Activated B cell treated with CpG ODN at 0.5 μM for 24 hours (primary cell): ENCODE measurements around the gene LCN15. TPM values are rescaled to one million over a fixed set of nuclear protein-coding genes. Genes with fewer than 3 reads are reported as not detected.

Experiments
- ATAC-seq: fragments of 200-7000 bp; cut with Tn5 transposase; one replicate; pipeline ENCODE4 v1.10.0; 2021; ENCODE audit warnings: low read depth, mild to moderate bottlenecking, moderate library complexity
- CTCF ChIA-PET: fragments of 350-600 bp; sonication (Branson Sonifier 250); formaldehyde crosslinking; loops from one replicate; lab custom pipeline; 2021; ENCODE audit warnings: antibody characterized with exemption; lab: Charles Lee
- POLR2A ChIA-PET: fragments of 350-600 bp; sonication (Branson Sonifier 250); formaldehyde crosslinking; loops from one replicate; lab custom pipeline; 2021; ENCODE audit warnings: antibody characterized with exemption; lab: Charles Lee
- DNase-seq: peaks from one replicate; pipeline ENCODE4 v3.0.0; 2022
- H3K27ac Mint-ChIP-seq: one replicate; pipeline ENCODE4 v1.8.0; 2020; ENCODE audit warnings: mixed read lengths
- H3K27me3 Mint-ChIP-seq: one replicate; pipeline ENCODE4 v1.8.0; 2021; ENCODE audit warnings: mixed read lengths
- H3K36me3 Mint-ChIP-seq: one replicate; pipeline ENCODE4 v1.8.0; 2021; ENCODE audit warnings: low read depth, mixed read lengths
- H3K4me1 Mint-ChIP-seq: one replicate; pipeline ENCODE4 v1.8.0; 2021; ENCODE audit warnings: mixed read lengths
- H3K4me3 Mint-ChIP-seq: one replicate; pipeline ENCODE4 v1.8.0; 2020; ENCODE audit warnings: mild to moderate bottlenecking, mixed read lengths
- H3K9me3 Mint-ChIP-seq: one replicate; pipeline ENCODE4 v1.8.0; 2020; ENCODE audit warnings: mixed read lengths
- CTCF ChIP-seq: fragments of 200-600 bp; IDR thresholded peaks from one replicate; pipeline ENCODE4 v1.8.0; 2022; ENCODE audit warnings: antibody characterized with exemption, mild to moderate bottlenecking
- intact Hi-C: fragments of 100-400 bp; cut with micrococcal nuclease; formaldehyde crosslinking; loops from one replicate; pipeline ENCODE4 v1.15.1; 2024
- total RNA-seq: library from RNA; stranded (reverse); gene quantifications from 2 replicates; pipeline ENCODE4 v1.2.3, GENCODE V29; 2022

LCN15 gene
- total RNA-seq, 1 donor from 2014 or later, result not detected

- peak overlapping the region; percentile 65 for H3K27ac Mint-ChIP-seq
Observed at GRCh38 chr9:136754059-136754572, 10.2 kb downstream of the LCN15 start.

GRCh38 chr9:136753371-136754058, 10.8 kb downstream of the LCN15 start:
- POLR2A ChIA-PET, result interaction anchor here (0.5 kb wide), 1 partner anchor 51 kb away, joined by 10 read pairs; no protein-coding TSS in a partner anchor
- peaks cover 64% of the 10 kb centered on the region for H3K4me1 Mint-ChIP-seq
- ATAC-seq (no peak), DNase-seq (no peak)
- H3K9me3 Mint-ChIP-seq, result peaks cover 12% of the 10 kb centered on the region
- H3K27ac Mint-ChIP-seq, result no peak overlapping the region
- no peak overlapping the region for H3K4me3 Mint-ChIP-seq
- H3K27me3 Mint-ChIP-seq, result no peaks in the 10 kb centered on the region
- H3K36me3 Mint-ChIP-seq, result peaks cover 10% of the 10 kb centered on the region
- intact Hi-C loops, result no loop called here
- CTCF ChIA-PET, result no interaction called here
- no peak for TF ChIP-seq CTCF

More at GRCh38 chr9:136754059-136754572, 10.2 kb downstream of the LCN15 start:
- no peak for TF ChIP-seq CTCF
- Mint-ChIP-seq H3K27me3 (no peaks in the 10 kb centered on the region), H3K4me3 (no peak overlapping the region), H3K9me3 (peaks cover 12% of the 10 kb centered on the region), H3K36me3 (peaks cover 10% of the 10 kb centered on the region), H3K4me1 (peaks cover 64% of the 10 kb centered on the region)
- POLR2A ChIA-PET, result interaction anchor here (0.6 to 1.8 kb wide), 3 partner anchors 12 to 66 kb away, joined by 4 to 10 read pairs (median 8); no protein-coding TSS in a partner anchor
- intact Hi-C loops, result no loop called here
- DNase-seq (no peak), ATAC-seq (no peak)
- CTCF ChIA-PET, result no interaction called here

GRCh38 chr9:136751814-136752213, 12.5 kb downstream of the LCN15 start:
- intact Hi-C loops, result no loop called here
- DNase-seq, result no peak
- Mint-ChIP-seq H3K4me3 (no peak overlapping the region), H3K36me3 (peaks cover 10% of the 10 kb centered on the region), H3K4me1 (peaks cover 58% of the 10 kb centered on the region), H3K27me3 (no peaks in the 10 kb centered on the region), H3K27ac (peak overlapping the region; percentile 32), H3K9me3 (peaks cover 12% of the 10 kb centered on the region)
- ATAC-seq, result no peak
- ChIA-PET CTCF (no interaction called here), POLR2A (interaction anchor here (2.8 to 7.6 kb wide), 2 partner anchors 10 to 22 kb away, joined by 15 to 112 read pairs; no protein-coding TSS in a partner anchor)
- no peak for TF ChIP-seq CTCF

- Mint-ChIP-seq H3K36me3 (peaks cover 10% of the 10 kb centered on the region), H3K4me1 (peaks cover 54% of the 10 kb centered on the region), H3K9me3 (peaks cover 12% of the 10 kb centered on the region), H3K27ac (peak overlapping the region; percentile 32), H3K4me3 (no peak overlapping the region), H3K27me3 (no peaks in the 10 kb centered on the region)
- intact Hi-C loops, result no loop called here
- CTCF ChIA-PET, result no interaction called here
- no peak for TF ChIP-seq CTCF
- POLR2A ChIA-PET, result interaction anchor here (0.6 to 7.6 kb wide), 4 partner anchors 10 to 472 kb away, joined by 3 to 112 read pairs (median 10); no protein-coding TSS in a partner anchor
- no peak for DNase-seq
- no peak for ATAC-seq
Observed at GRCh38 chr9:136751244-136751643, 13.1 kb downstream of the LCN15 start.

- H3K27me3 Mint-ChIP-seq, result no peaks in the 10 kb centered on the region
- ATAC-seq, result peak; percentile 16
- peaks cover 9% of the 10 kb centered on the region for H3K36me3 Mint-ChIP-seq
- DNase-seq, result no peak
- intact Hi-C loops, result no loop called here
- TF ChIP-seq CTCF, result no peak
- ChIA-PET POLR2A (interaction anchor here (0.9 to 7.6 kb wide), 8 partner anchors 8 to 450 kb away, joined by 3 to 112 read pairs (median 8); partner anchors contain the start of genes LCN8 and TPRN), CTCF (no interaction called here)
- H3K27ac Mint-ChIP-seq, result peak overlapping the region; percentile 91
- peak overlapping the region; percentile 67 for H3K4me3 Mint-ChIP-seq
- peaks cover 49% of the 10 kb centered on the region for H3K4me1 Mint-ChIP-seq
- H3K9me3 Mint-ChIP-seq, result peaks cover 12% of the 10 kb centered on the region
Observed at GRCh38 chr9:136750526-136750925, 13.8 kb downstream of the LCN15 start.
